ENCODE results near the gene ADGRF1.

Gene ADGRF1

GRCh38 chr6:47041741-47042140 is 391 bp downstream of the ADGRF1 start:
- H3K4me1 ChIP-seq (ENCODE audit: control insufficient read depth, insufficient read depth, low read length, poor library complexity, severe bottlenecking) = peaks cover 4% of the 10 kb centered on the region
- no peak overlapping the region for H3K4me3 ChIP-seq (ENCODE audit: extremely low read depth, insufficient read depth, low read length, poor library complexity, severe bottlenecking)
- 100% methylated on average over 1 of the region's 2 CpGs; no CpG with 5 or more reads in 1 of the 2 experiments for WGBS, 2 experiments (ENCODE audit: insufficient coverage in 2 of 2)
- H3K9me3 ChIP-seq (ENCODE audit: control insufficient read depth, low read length) = no peaks in the 10 kb centered on the region
- H3K27ac ChIP-seq (ENCODE audit: low read depth, low read length, severe bottlenecking) = no peak overlapping the region
- no peaks in the 10 kb centered on the region for H3K36me3 ChIP-seq (ENCODE audit: control insufficient read depth, insufficient read depth, low read length)

- Histone ChIP-seq H3K4me1 (ENCODE audit: control insufficient read depth, insufficient read depth, low read length, poor library complexity, severe bottlenecking) (peaks cover 5% of the 10 kb centered on the region), H3K4me3 (ENCODE audit: extremely low read depth, insufficient read depth, low read length, poor library complexity, severe bottlenecking) (no peak overlapping the region), H3K9me3 (ENCODE audit: control insufficient read depth, low read length) (no peaks in the 10 kb centered on the region), H3K27ac (ENCODE audit: low read depth, low read length, severe bottlenecking) (peak overlapping the region; percentile 5), H3K36me3 (ENCODE audit: control insufficient read depth, insufficient read depth, low read length) (no peaks in the 10 kb centered on the region)
- 86 to 91% methylated on average over 4 to 5 of the region's 6 CpGs for WGBS, 2 experiments (ENCODE audit: insufficient coverage in 2 of 2)
These were observed 7.2 kb downstream of the ADGRF1 start for GRCh38 chr6:47034926-47035325.

GRCh38 chr6:47034421-47034820 is 7.7 kb downstream of the ADGRF1 start:
- peaks cover 5% of the 10 kb centered on the region for H3K4me1 ChIP-seq (ENCODE audit: control insufficient read depth, insufficient read depth, low read length, poor library complexity, severe bottlenecking)
- no peaks in the 10 kb centered on the region for H3K36me3 ChIP-seq (ENCODE audit: control insufficient read depth, insufficient read depth, low read length)
- no peak overlapping the region for H3K27ac ChIP-seq (ENCODE audit: low read depth, low read length, severe bottlenecking)
- H3K4me3 ChIP-seq (ENCODE audit: extremely low read depth, insufficient read depth, low read length, poor library complexity, severe bottlenecking) = no peak overlapping the region
- 96% methylated on average over 2 of the region's 2 CpGs for WGBS, 2 experiments (ENCODE audit: insufficient coverage in 2 of 2)
- H3K9me3 ChIP-seq (ENCODE audit: control insufficient read depth, low read length) = no peaks in the 10 kb centered on the region

DNA sequence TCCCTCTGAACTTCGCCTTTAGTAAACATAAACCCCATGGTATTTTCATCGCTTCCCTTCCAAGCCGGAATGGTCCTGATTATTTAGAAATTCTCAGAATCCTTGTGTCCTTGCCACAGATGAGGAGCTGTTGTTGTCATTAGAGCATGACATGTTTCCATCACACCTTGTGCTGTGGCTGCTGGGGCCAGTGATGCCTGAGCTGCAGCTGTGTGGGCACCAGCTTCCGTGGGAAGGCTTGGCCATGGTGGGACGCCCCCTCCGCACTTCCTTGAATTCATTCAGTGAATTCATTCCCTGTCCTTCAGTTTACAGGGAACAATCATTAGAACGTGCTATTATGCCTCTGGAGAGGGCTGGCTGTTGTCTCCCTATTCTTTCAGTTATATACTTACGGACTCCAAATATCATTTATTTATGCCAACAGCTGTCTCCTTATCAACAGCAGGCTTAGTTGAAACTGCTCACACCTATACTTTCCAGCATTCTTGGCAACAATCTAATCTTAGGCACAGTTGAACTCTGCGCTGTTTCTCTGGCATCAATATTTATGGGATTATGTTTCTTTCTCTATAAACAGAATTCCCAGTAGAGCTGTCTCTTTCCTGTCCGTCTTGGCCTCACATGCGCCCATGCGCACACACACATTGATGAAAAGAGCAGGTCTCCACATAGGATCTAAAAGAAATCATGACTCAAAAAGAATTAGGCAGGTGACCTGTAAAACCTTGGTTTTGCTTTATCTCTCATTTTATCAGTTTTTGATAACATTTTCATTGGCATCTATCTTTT is 9.0 kb downstream of the ADGRF1 start:
- 90 to 94% methylated on average over 9 to 10 of the region's 12 CpGs for WGBS, 2 experiments (ENCODE audit: insufficient coverage in 2 of 2)
- peak overlapping the region; percentile 23 for H3K27ac ChIP-seq (ENCODE audit: low read depth, low read length, severe bottlenecking)

DNA sequence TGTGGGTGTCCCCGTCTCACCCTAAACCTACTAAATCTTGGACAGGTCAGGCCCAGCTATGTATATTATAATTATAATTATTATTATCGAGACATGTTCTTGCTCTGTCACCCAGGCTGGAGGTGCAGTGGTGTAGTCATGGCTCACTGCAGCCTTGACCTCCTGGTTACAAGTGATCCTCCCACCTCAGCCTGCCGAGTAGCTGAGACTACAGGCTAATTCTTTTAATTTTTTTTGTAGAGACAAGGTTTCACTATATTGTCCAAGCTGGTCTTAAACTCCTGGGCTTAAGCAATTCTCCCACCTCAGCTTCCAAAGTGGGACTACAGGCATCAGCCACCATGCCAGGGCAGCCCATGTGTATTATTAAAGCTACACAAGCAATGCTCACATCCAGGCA is 10.5 kb downstream of the ADGRF1 start:
- Histone ChIP-seq H3K4me3 (ENCODE audit: extremely low read depth, insufficient read depth, low read length, poor library complexity, severe bottlenecking) (no peak overlapping the region), H3K27ac (ENCODE audit: low read depth, low read length, severe bottlenecking) (no peak overlapping the region), H3K36me3 (ENCODE audit: control insufficient read depth, insufficient read depth, low read length) (no peaks in the 10 kb centered on the region), H3K9me3 (ENCODE audit: control insufficient read depth, low read length) (no peaks in the 10 kb centered on the region), H3K4me1 (ENCODE audit: control insufficient read depth, insufficient read depth, low read length, poor library complexity, severe bottlenecking) (peaks cover 5% of the 10 kb centered on the region)
- WGBS, 2 experiments (ENCODE audit: insufficient coverage in 2 of 2) = 67 to 100% methylated on average over 1 of the region's 3 CpGs

More for the DNA sequence above, 9.0 kb downstream of the ADGRF1 start:
- H3K9me3 ChIP-seq (ENCODE audit: control insufficient read depth, low read length) = no peaks in the 10 kb centered on the region
- no peaks in the 10 kb centered on the region for H3K36me3 ChIP-seq (ENCODE audit: control insufficient read depth, insufficient read depth, low read length)
- no peak overlapping the region for H3K4me3 ChIP-seq (ENCODE audit: extremely low read depth, insufficient read depth, low read length, poor library complexity, severe bottlenecking)
- peaks cover 5% of the 10 kb centered on the region for H3K4me1 ChIP-seq (ENCODE audit: control insufficient read depth, insufficient read depth, low read length, poor library complexity, severe bottlenecking)

- Histone ChIP-seq H3K4me1 (ENCODE audit: control insufficient read depth, insufficient read depth, low read length, poor library complexity, severe bottlenecking) (peaks cover 4% of the 10 kb centered on the region), H3K9me3 (ENCODE audit: control insufficient read depth, low read length) (no peaks in the 10 kb centered on the region), H3K36me3 (ENCODE audit: control insufficient read depth, insufficient read depth, low read length) (no peaks in the 10 kb centered on the region), H3K4me3 (ENCODE audit: extremely low read depth, insufficient read depth, low read length, poor library complexity, severe bottlenecking) (no peak overlapping the region), H3K27ac (ENCODE audit: low read depth, low read length, severe bottlenecking) (no peak overlapping the region)
- 90 to 96% methylated on average over 6 to 7 of the region's 7 CpGs for WGBS, 2 experiments (ENCODE audit: insufficient coverage in 2 of 2)
These were observed 12.1 kb downstream of the ADGRF1 start for GRCh38 chr6:47029865-47030561.

GRCh38 chr6:47028835-47029360 is 13.2 kb downstream of the ADGRF1 start:
- no peaks in the 10 kb centered on the region for H3K4me1 ChIP-seq (ENCODE audit: control insufficient read depth, insufficient read depth, low read length, poor library complexity, severe bottlenecking)
- no peaks in the 10 kb centered on the region for H3K9me3 ChIP-seq (ENCODE audit: control insufficient read depth, low read length)
- no peak overlapping the region for H3K4me3 ChIP-seq (ENCODE audit: extremely low read depth, insufficient read depth, low read length, poor library complexity, severe bottlenecking)
- no peak overlapping the region for H3K27ac ChIP-seq (ENCODE audit: low read depth, low read length, severe bottlenecking)
- no peaks in the 10 kb centered on the region for H3K36me3 ChIP-seq (ENCODE audit: control insufficient read depth, insufficient read depth, low read length)
- 82 to 92% methylated on average over 5 of the region's 8 CpGs for WGBS, 2 experiments (ENCODE audit: insufficient coverage in 2 of 2)

DNA sequence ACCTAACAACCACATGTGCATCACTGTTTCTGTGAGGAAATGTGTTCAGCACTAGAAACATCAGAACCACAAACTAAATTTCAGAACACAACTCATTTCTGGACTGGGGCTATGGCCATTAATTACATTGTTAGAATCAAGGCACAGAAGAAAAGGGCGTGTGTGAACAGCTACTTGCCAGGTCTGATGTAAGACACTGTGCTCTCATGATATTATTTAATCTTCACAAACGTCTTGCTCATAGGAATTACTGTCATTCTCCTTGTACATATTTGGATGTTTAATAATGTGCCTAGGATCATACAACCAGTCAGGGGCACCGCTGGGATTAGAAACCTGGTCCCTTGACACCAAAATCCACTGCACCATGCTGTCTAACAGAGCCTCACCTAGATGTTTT is 14.8 kb downstream of the ADGRF1 start:
- H3K36me3 ChIP-seq (ENCODE audit: control insufficient read depth, insufficient read depth, low read length) = no peaks in the 10 kb centered on the region
- H3K4me3 ChIP-seq (ENCODE audit: extremely low read depth, insufficient read depth, low read length, poor library complexity, severe bottlenecking) = no peak overlapping the region
- no peaks in the 10 kb centered on the region for H3K4me1 ChIP-seq (ENCODE audit: control insufficient read depth, insufficient read depth, low read length, poor library complexity, severe bottlenecking)
- no CpG with 5 or more reads among the region's 3 CpGs for WGBS, 2 experiments (ENCODE audit: insufficient coverage in 2 of 2)
- H3K27ac ChIP-seq (ENCODE audit: low read depth, low read length, severe bottlenecking) = no peak overlapping the region
- no peaks in the 10 kb centered on the region for H3K9me3 ChIP-seq (ENCODE audit: control insufficient read depth, low read length)

DNA sequence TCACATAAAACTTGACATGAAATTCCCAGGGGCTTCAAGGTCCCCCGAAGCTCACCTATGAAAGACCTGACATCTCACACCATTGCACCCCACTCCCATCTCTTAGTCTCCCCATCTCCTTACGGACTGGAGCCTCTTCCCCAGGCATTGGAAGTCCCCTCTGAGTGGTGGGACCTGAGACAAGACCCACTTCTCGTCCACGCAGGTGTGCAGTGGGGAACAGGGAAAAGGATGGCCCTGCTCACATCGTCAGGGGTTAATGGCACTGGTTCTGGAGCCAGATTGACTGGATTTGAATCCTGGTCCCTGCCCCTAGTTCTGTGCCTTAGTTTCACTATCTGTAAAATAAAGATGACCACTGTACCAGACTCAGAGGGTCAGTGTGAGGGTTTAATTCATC is 15.5 kb downstream of the ADGRF1 start:
- no peaks in the 10 kb centered on the region for H3K4me1 ChIP-seq (ENCODE audit: control insufficient read depth, insufficient read depth, low read length, poor library complexity, severe bottlenecking)
- no peaks in the 10 kb centered on the region for H3K9me3 ChIP-seq (ENCODE audit: control insufficient read depth, low read length)
- H3K4me3 ChIP-seq (ENCODE audit: extremely low read depth, insufficient read depth, low read length, poor library complexity, severe bottlenecking) = no peak overlapping the region
- WGBS, 2 experiments (ENCODE audit: insufficient coverage in 2 of 2) = 96 to 97% methylated on average over 3 to 4 of the region's 5 CpGs
- no peak overlapping the region for H3K27ac ChIP-seq (ENCODE audit: low read depth, low read length, severe bottlenecking)
- no peaks in the 10 kb centered on the region for H3K36me3 ChIP-seq (ENCODE audit: control insufficient read depth, insufficient read depth, low read length)

GRCh38 chr6:47023573-47023972 is 18.6 kb downstream of the ADGRF1 start:
- no peaks in the 10 kb centered on the region for H3K9me3 ChIP-seq (ENCODE audit: control insufficient read depth, low read length)
- H3K4me1 ChIP-seq (ENCODE audit: control insufficient read depth, insufficient read depth, low read length, poor library complexity, severe bottlenecking) = no peaks in the 10 kb centered on the region
- no peak overlapping the region for H3K27ac ChIP-seq (ENCODE audit: low read depth, low read length, severe bottlenecking)
- no peaks in the 10 kb centered on the region for H3K36me3 ChIP-seq (ENCODE audit: control insufficient read depth, insufficient read depth, low read length)
- no CpG with 5 or more reads among the region's 1 CpG for WGBS, 2 experiments (ENCODE audit: insufficient coverage in 2 of 2)
- no peak overlapping the region for H3K4me3 ChIP-seq (ENCODE audit: extremely low read depth, insufficient read depth, low read length, poor library complexity, severe bottlenecking)

GRCh38 chr6:47022191-47022590 is 19.9 kb downstream of the ADGRF1 start:
- no peaks in the 10 kb centered on the region for H3K36me3 ChIP-seq (ENCODE audit: control insufficient read depth, insufficient read depth, low read length)
- H3K4me3 ChIP-seq (ENCODE audit: extremely low read depth, insufficient read depth, low read length, poor library complexity, severe bottlenecking) = no peak overlapping the region
- H3K4me1 ChIP-seq (ENCODE audit: control insufficient read depth, insufficient read depth, low read length, poor library complexity, severe bottlenecking) = no peaks in the 10 kb centered on the region
- no peaks in the 10 kb centered on the region for H3K9me3 ChIP-seq (ENCODE audit: control insufficient read depth, low read length)
- WGBS, 2 experiments (ENCODE audit: insufficient coverage in 2 of 2) = 89 to 92% methylated on average over 3 of the region's 3 CpGs
- H3K27ac ChIP-seq (ENCODE audit: low read depth, low read length, severe bottlenecking) = no peak overlapping the region
